Cardiac fibroblast (primary cell): ENCODE results near the gene NECTIN3.

Experiments
- DNase-seq, 2 donors: peaks; one replicate each; pipeline versions ENCODE4 v3.0.0 to v3.0.0-alpha.2; 2010; ENCODE audit warnings: low read depth in 2 of 2
- H3K4me3 ChIP-seq, 2 donors: replicated peaks in 1 of 2; 1 replicate in 1 of 2; 2 replicates in 1 of 2; pipeline ENCODE4 v1.5.1; 2011; ENCODE audit warnings: low read depth in 2 of 2, low read length in 2 of 2, mild to moderate bottlenecking in 2 of 2, moderate library complexity in 1 of 2
- TF ChIP-seq, protein P1 (sequence below): IDR thresholded peaks from one replicate; pipeline ENCODE4 v1.5.1; 2011; ENCODE audit warnings: low read depth, mild to moderate bottlenecking, low read length, inconsistent platforms

Gene NECTIN3

DNA sequence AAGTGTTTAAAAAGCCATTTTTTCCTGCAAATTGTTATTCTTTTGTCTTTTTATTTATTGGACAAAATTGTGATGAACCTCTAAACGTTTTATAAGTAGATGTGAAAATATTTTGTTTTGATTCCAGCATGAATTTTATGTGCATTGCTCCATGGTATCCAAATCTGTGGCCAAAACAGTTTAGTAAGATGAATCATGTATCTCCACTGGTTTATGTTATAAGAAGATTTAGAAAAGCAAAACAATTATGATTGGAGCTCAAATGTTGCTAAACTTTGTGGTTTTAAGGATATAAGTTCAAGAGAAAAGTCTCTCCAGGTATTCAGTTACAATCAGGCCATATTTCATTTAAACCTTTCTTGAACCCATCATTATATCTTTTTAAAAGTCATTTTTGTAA, 80.9 kb downstream of the NECTIN3 start:
- H3K4me3 ChIP-seq = no peak overlapping the region
- TF ChIP-seq, protein P1, sequence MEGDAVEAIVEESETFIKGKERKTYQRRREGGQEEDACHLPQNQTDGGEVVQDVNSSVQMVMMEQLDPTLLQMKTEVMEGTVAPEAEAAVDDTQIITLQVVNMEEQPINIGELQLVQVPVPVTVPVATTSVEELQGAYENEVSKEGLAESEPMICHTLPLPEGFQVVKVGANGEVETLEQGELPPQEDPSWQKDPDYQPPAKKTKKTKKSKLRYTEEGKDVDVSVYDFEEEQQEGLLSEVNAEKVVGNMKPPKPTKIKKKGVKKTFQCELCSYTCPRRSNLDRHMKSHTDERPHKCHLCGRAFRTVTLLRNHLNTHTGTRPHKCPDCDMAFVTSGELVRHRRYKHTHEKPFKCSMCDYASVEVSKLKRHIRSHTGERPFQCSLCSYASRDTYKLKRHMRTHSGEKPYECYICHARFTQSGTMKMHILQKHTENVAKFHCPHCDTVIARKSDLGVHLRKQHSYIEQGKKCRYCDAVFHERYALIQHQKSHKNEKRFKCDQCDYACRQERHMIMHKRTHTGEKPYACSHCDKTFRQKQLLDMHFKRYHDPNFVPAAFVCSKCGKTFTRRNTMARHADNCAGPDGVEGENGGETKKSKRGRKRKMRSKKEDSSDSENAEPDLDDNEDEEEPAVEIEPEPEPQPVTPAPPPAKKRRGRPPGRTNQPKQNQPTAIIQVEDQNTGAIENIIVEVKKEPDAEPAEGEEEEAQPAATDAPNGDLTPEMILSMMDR = no peak
- DNase-seq = peak in 1 of 2 donors; percentile 49

DNA sequence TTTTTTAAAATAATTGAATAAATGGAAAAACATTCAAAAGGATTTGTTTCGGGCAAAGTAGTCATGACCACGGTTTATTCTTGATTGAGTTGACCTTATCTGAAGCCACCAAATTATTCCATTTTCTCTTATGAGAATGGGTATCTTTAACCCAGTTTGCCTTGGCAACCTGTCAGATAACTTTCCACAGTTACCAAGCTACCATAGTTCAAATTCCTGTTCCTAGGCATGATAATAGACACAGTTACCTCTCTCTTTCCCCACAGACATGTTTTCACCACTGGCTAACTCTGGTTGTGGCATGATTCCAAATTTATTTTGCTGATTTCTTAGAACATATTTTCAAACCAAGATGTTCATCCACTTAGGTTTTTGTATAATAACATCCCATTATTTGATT, 84.9 kb downstream of the NECTIN3 start:
- TF ChIP-seq, protein P1 = no peak
- no peak overlapping the region for H3K4me3 ChIP-seq
- DNase-seq = peak in 1 of 2 donors; percentile 23

DNA sequence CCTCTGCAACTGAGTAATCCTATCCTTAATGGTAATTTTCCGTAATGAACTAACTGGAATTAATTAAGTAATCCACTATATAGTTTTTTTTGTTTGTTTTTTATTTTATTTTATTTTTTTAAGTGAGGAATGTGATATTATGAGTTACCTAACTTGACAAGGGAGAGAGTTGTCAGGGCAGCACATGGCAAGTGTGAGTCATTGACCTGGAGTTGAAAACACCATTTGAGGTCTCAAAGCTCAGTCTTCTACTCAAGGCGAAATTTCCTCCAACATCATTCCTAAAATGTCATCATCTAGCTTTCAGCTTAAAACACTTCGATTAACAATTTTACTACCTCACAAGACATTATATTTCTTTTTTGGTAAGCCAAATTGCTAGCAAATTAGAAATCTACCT, 87.8 kb downstream of the NECTIN3 start:
- TF ChIP-seq, protein P1 = no peak
- DNase-seq = peak; percentile 7 to 27
- no peak overlapping the region for H3K4me3 ChIP-seq

DNA sequence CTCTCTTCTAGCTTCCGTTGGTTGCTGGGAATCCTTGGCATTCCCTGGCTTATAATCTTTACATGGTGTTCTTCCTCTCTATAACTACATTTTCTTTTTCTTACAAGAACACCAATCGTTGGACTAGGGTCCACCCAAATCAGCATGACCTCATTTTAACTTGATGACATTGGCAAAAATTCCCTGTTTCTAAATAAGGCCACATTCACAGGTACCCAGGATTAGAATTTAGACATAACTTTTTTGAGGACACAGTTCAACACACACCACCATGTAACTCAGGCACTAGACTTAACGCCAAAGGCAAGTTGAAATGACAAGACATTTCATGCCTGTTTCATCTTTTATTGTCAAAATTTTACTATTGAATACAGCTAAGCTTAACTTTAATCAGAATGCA, 93.0 kb downstream of the NECTIN3 start:
- no peak for DNase-seq
- TF ChIP-seq, protein P1 = no peak
- no peak overlapping the region for H3K4me3 ChIP-seq

DNA sequence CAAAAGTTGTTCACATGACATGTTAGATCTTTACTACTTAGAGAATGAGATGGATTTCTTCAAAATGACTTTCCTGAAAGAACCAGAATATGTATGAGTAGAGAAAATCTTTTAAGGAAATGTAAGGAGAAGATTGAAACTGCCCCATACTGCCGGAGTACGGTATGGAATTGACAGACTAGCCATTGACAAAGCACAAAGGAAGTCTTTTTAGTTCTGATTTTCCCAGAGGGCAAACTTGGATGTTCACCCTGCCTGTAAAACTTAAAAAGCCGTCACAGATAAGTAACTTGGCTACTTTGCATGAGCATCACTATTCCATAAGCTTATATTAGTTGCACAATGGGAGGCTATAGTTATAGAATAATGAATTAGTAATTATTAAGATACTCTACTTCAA, 93.8 kb downstream of the NECTIN3 start:
- TF ChIP-seq, protein P1 = no peak
- DNase-seq = no peak
- no peak overlapping the region for H3K4me3 ChIP-seq

DNA sequence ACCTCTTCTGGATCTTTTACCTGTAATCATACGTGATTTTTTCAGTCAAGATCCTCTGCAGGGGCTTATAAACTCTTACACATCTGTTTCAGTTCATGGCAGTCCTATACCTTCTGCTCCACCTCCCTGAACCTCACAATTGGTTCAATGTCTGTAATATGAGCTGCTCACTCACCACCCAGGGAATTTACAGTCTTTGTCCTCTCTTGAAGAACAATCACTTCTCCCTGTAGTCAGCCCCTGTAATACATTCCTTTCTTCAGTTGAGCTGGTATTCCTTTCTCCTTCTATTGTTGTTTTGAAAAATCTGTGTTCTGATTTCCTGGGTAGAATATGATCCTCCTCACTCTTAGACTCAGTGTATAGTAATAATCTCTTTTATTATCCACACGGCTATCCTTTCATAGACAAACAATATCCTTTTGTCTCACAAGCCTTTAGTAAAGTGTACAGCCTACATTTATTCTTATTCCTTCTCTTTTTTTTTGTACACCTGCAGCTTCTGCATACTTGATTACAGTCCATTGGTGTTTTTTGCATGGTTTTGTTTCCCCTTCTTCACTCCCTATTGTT, 101.8 kb downstream of the NECTIN3 start:
- TF ChIP-seq, protein P1 = no peak
- H3K4me3 ChIP-seq = no peak overlapping the region
- peak in 1 of 2 donors; percentile 69 for DNase-seq

DNA sequence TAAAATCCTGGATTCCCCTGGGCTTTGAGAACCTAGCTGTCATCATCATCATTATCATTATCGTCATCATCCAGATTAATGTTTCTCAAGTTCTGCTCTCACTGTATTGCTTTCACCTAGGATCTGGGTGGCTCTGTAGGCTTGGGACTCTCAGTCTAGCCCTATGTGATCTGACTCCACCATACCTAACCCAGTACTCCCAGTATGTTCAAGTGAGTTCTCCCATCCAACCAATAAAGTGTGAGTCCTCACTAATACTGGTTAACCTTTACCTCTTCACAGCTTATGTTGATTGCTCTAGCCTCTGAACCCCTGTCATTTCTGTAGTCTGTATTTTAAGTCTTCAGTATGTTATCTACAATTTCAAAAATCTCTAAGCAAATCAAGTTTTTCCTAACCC, 102.3 kb downstream of the NECTIN3 start:
- no peak overlapping the region for H3K4me3 ChIP-seq
- TF ChIP-seq, protein P1 = no peak
- no peak for DNase-seq
